CD14-positive monocyte (primary cell): ENCODE results near the gene CACNA1H. TPM values are rescaled to one million over a fixed set of nuclear protein-coding genes. Genes with fewer than 3 reads are reported as not detected.

Source experiments
- DNase-seq, 3 donors: peaks; one replicate each; pipeline ENCODE4 v3.0.0-alpha.2; 2011 to 2022
- H2AFZ ChIP-seq: 2 replicates; pipeline ENCODE4 v1.6.0; 2012; ENCODE audit warnings: mild to moderate bottlenecking, low read depth, low read length, inconsistent platforms; ENCODE audit not compliant: insufficient read depth, poor library complexity, severe bottlenecking
- H3K27ac ChIP-seq, 2 donors: 1 replicate in 1 of 2; 2 replicates in 1 of 2; pipeline ENCODE4 v1.5.1; 2012 to 2013; ENCODE audit warnings: low read length in 2 of 2, control low read depth in 1 of 2, inconsistent platforms in 1 of 2, low read depth in 1 of 2, mild to moderate bottlenecking in 1 of 2
- H3K27me3 ChIP-seq, 2 donors: one replicate each; pipeline versions ENCODE4 v1.6.0 to v1.6.1; 2011 to 2013; ENCODE audit warnings: low read length in 2 of 2; ENCODE audit not compliant: control insufficient read depth in 2 of 2, insufficient read depth in 2 of 2
- H3K36me3 ChIP-seq, 2 donors: replicated peaks in 1 of 2; 1 replicate in 1 of 2; 2 replicates in 1 of 2; pipeline versions ENCODE4 v1.5.1 to v1.6.1; 2012 to 2013; ENCODE audit warnings: low read length in 2 of 2, control low read depth in 1 of 2, inconsistent platforms in 1 of 2, mild to moderate bottlenecking in 1 of 2; ENCODE audit not compliant: insufficient read depth in 2 of 2, control insufficient read depth in 1 of 2
- H3K4me1 ChIP-seq, 2 donors: 1 replicate in 1 of 2; 2 replicates in 1 of 2; pipeline versions ENCODE4 v1.5.1 to v1.6.1; 2012 to 2013; ENCODE audit warnings: low read length in 2 of 2, control low read depth in 1 of 2, inconsistent platforms in 1 of 2, mild to moderate bottlenecking in 1 of 2, moderate library complexity in 1 of 2; ENCODE audit not compliant: insufficient read depth in 2 of 2, control insufficient read depth in 1 of 2
- H3K4me2 ChIP-seq: replicated peaks from 2 replicates; pipeline ENCODE3; 2012; ENCODE audit warnings: low read length, moderate library complexity, mild to moderate bottlenecking; ENCODE audit not compliant: poor library complexity, severe bottlenecking; ENCODE audit errors: extremely low read depth
- H3K4me3 ChIP-seq, 3 experiments: fragments of 200-600 bp in 1 of 3; sonication (generic) in 1 of 3; replicated peaks in 1 of 3; 1 replicate in 2 of 3; 2 replicates in 1 of 3; pipeline ENCODE4 v1.5.1; 2011 to 2013; ENCODE audit warnings: low read length in 3 of 3, mild to moderate bottlenecking in 3 of 3, control low read depth in 2 of 3, low read depth in 2 of 3, inconsistent platforms in 1 of 3, moderate library complexity in 1 of 3
- H3K79me2 ChIP-seq: 2 replicates; pipeline ENCODE4 v1.6.0; 2012; ENCODE audit warnings: mild to moderate bottlenecking, control low read depth, inconsistent platforms, low read length, moderate library complexity; ENCODE audit not compliant: insufficient read depth
- H3K9ac ChIP-seq: 2 replicates; pipeline ENCODE4 v1.6.0; 2017; ENCODE audit warnings: low read length, mild to moderate bottlenecking; ENCODE audit not compliant: insufficient read depth, poor library complexity, severe bottlenecking
- H3K9me3 ChIP-seq, 2 donors: replicated peaks in 1 of 2; 1 replicate in 1 of 2; 2 replicates in 1 of 2; pipeline versions ENCODE4 v1.5.1 to v1.6.1; 2012 to 2013; ENCODE audit warnings: low read length in 2 of 2, control low read depth in 1 of 2; ENCODE audit not compliant: control insufficient read depth in 1 of 2, insufficient read depth in 1 of 2
- H4K20me1 ChIP-seq: 2 replicates; pipeline ENCODE4 v1.6.0; 2012; ENCODE audit warnings: mild to moderate bottlenecking, low read length, control low read depth, moderate library complexity; ENCODE audit not compliant: insufficient read depth
- H3K27ac Mint-ChIP-seq, 7 donors: one replicate each; pipeline ENCODE4 v1.8.0; 2020; ENCODE audit warnings: mild to moderate bottlenecking in 7 of 7, mixed read lengths in 7 of 7, moderate library complexity in 6 of 7, inconsistent platforms in 2 of 7
- H3K27me3 Mint-ChIP-seq, 3 donors: one replicate each; pipeline ENCODE4 v1.8.0; 2021 to 2022; ENCODE audit warnings: low read depth in 3 of 3, mild to moderate bottlenecking in 3 of 3, mixed read lengths in 3 of 3, moderate library complexity in 3 of 3, inconsistent platforms in 1 of 3
- H3K36me3 Mint-ChIP-seq, 2 donors: one replicate each; pipeline ENCODE4 v1.8.0; 2020; ENCODE audit warnings: mixed read lengths in 2 of 2, inconsistent platforms in 1 of 2, mild to moderate bottlenecking in 1 of 2
- H3K4me1 Mint-ChIP-seq: one replicate; pipeline ENCODE4 v1.8.0; 2020; ENCODE audit warnings: mild to moderate bottlenecking, mixed read lengths
- H3K4me3 Mint-ChIP-seq, 2 donors: one replicate each; pipeline ENCODE4 v1.8.0; 2020; ENCODE audit warnings: mild to moderate bottlenecking in 2 of 2, mixed read lengths in 2 of 2, moderate library complexity in 1 of 2
- H3K9me3 Mint-ChIP-seq, 7 donors: one replicate each; pipeline ENCODE4 v1.8.0; 2020 to 2022; ENCODE audit warnings: mixed read lengths in 7 of 7, mild to moderate bottlenecking in 6 of 7, moderate library complexity in 6 of 7, inconsistent platforms in 2 of 7
- WGBS: methylation state at CpG from one replicate; pipeline ENCODE4 v1.1.5; 2013; ENCODE audit warnings: missing lambda C conversion rate; ENCODE audit not compliant: insufficient coverage; 5-methylcytosine and 5-hydroxymethylcytosine counted together
- intact Hi-C, 2 donors: fragments of 100-400 bp; cut with micrococcal nuclease; formaldehyde crosslinking; loops; one replicate each; pipeline versions ENCODE4 v1.15.0 to v1.15.1; 2023
- polyA plus RNA-seq, 3 donors: library from polyadenylated mRNA; depleted of rRNA in 1 of 3; unstranded in 2 of 3; stranded (reverse) in 1 of 3; fragments of 300-500 nt in 2 of 3; fragments of >200 nt in 1 of 3; fragmentation: Illumina TruSeq in 2 of 3; gene quantifications; 1 replicate in 2 of 3; 2 replicates in 1 of 3; pipeline ENCODE4 v1.2.3, GENCODE V29; 2012 to 2021
- TF ChIP-seq, protein P1 (sequence below): fragments of 200-600 bp; IDR thresholded peaks from one replicate; pipeline ENCODE4 v1.8.0; 2022; ENCODE audit warnings: antibody characterized with exemption, mild to moderate bottlenecking

Gene CACNA1H
- polyA plus RNA-seq, 3 donors, result not detected

- Mint-ChIP-seq H3K9me3 (peaks cover 0 to 4% (median 2%) of the 10 kb centered on the region in 7 donors), H3K27me3 (peaks cover 4 to 9% (median 7%) of the 10 kb centered on the region in 3 donors), H3K4me1 (no peaks in the 10 kb centered on the region), H3K36me3 (no peaks in the 10 kb centered on the region), H3K27ac (no peak overlapping the region), H3K4me3 (no peak overlapping the region)
- no peak overlapping the region for H3K9ac ChIP-seq
- no peaks in the 10 kb centered on the region for H3K36me3 ChIP-seq
- WGBS, result 71% methylated on average over 24 of the region's 29 CpGs
- intact Hi-C loops, result no loop called here
- H4K20me1 ChIP-seq, result no peaks in the 10 kb centered on the region
- H3K4me3 ChIP-seq, result no peak overlapping the region
- H2AFZ ChIP-seq, result no peak overlapping the region
- no peaks in the 10 kb centered on the region for H3K9me3 ChIP-seq
- no peak overlapping the region for H3K27ac ChIP-seq
- H3K4me1 ChIP-seq, result no peaks in the 10 kb centered on the region
- H3K4me2 ChIP-seq, result no peak overlapping the region
- H3K27me3 ChIP-seq, result no peaks in the 10 kb centered on the region
- TF ChIP-seq, protein P1, sequence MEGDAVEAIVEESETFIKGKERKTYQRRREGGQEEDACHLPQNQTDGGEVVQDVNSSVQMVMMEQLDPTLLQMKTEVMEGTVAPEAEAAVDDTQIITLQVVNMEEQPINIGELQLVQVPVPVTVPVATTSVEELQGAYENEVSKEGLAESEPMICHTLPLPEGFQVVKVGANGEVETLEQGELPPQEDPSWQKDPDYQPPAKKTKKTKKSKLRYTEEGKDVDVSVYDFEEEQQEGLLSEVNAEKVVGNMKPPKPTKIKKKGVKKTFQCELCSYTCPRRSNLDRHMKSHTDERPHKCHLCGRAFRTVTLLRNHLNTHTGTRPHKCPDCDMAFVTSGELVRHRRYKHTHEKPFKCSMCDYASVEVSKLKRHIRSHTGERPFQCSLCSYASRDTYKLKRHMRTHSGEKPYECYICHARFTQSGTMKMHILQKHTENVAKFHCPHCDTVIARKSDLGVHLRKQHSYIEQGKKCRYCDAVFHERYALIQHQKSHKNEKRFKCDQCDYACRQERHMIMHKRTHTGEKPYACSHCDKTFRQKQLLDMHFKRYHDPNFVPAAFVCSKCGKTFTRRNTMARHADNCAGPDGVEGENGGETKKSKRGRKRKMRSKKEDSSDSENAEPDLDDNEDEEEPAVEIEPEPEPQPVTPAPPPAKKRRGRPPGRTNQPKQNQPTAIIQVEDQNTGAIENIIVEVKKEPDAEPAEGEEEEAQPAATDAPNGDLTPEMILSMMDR, result no peak
- no peaks in the 10 kb centered on the region for H3K79me2 ChIP-seq
- DNase-seq, result no peak
Measured at GRCh38 chr16:1193825-1194581, 41.1 kb downstream of the CACNA1H start.

DNA sequence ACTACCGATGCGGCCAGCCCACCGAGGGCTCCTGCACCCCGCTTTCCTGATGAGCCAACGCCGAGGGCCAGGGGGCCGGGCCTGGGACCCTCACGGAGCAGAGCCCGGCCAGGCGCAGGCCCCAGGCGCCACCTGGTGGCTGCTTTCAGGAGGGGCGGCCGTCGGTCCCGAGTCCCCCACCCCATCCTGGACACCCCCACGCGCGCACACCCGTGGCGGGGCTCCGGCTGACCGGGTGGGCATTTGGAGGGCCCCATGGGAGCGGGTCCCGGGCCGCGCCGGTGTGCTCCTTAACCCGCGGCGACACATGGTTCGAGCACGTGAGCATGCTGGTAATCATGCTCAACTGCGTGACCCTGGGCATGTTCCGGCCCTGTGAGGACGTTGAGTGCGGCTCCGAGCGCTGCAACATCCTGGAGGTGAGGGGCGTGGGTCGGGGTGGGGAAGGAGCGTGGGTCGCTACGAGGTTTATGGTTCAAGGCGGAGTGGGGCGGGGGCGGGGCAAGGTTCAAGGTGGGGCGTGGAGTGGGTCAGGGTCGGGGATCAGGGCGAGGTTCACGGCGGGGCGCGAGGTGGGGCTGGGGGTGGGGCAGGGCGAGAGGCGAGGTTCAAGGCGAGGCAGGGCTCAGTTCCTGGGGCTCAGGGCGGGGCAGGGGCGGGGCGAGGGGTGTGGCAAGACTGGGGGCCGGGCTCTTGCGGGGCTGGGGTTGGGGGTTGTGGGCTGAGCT lies 41.9 kb downstream of the CACNA1H start:
- H3K27me3 ChIP-seq, result no peaks in the 10 kb centered on the region
- H3K4me1 Mint-ChIP-seq, result no peaks in the 10 kb centered on the region
- no peaks in the 10 kb centered on the region for H3K36me3 Mint-ChIP-seq
- H2AFZ ChIP-seq, result no peak overlapping the region
- no peak overlapping the region for H3K4me3 ChIP-seq
- no peak overlapping the region for H3K27ac ChIP-seq
- peaks cover 0 to 3% of the 10 kb centered on the region in 2 donors for H3K9me3 ChIP-seq
- TF ChIP-seq, protein P1, result peak; percentile 42
- no peak overlapping the region for H3K4me3 Mint-ChIP-seq
- H3K79me2 ChIP-seq, result no peaks in the 10 kb centered on the region
- no peaks in the 10 kb centered on the region for H4K20me1 ChIP-seq
- no peak overlapping the region for H3K27ac Mint-ChIP-seq
- no peaks in the 10 kb centered on the region for H3K36me3 ChIP-seq
- H3K4me1 ChIP-seq, result no peaks in the 10 kb centered on the region
- WGBS, result 26% methylated on average over 42 of the region's 61 CpGs
- intact Hi-C loops, result no loop called here
- no peak overlapping the region for H3K9ac ChIP-seq
- H3K9me3 Mint-ChIP-seq, result peaks cover 0 to 9% (median 6%) of the 10 kb centered on the region in 7 donors
- no peak overlapping the region for H3K4me2 ChIP-seq
- no peak for DNase-seq
- H3K27me3 Mint-ChIP-seq, result peaks cover 2 to 7% (median 4%) of the 10 kb centered on the region in 3 donors
